ELR (cell line): Measurements from ENCODE around the gene MAML2.
A peak's percentile ranks its signal among the peaks of the same experiment; 100 is the strongest.
"Not testable (repeated sequence)": the region's sequence is repeated elsewhere in the genome, so short reads cannot be mapped to it uniquely, and the experiment has no call there.

Source experiments
- DNase-seq: peaks from one replicate; pipeline ENCODE4 v3.0.0-alpha.2; 2015; ENCODE audit warnings: low read depth

Gene MAML2

GRCh38 chr11:96292291-96293010 lies 50.5 kb downstream of the MAML2 start:
- no peak for DNase-seq

- DNase-seq = no peak
Measured at GRCh38 chr11:96290631-96291030, 52.4 kb downstream of the MAML2 start.

- no peak for DNase-seq
Measured at GRCh38 chr11:96290031-96290430, 53.0 kb downstream of the MAML2 start.

- no peak for DNase-seq
Measured at GRCh38 chr11:96288915-96289314, 54.1 kb downstream of the MAML2 start.

GRCh38 chr11:96287822-96288439 lies 55.1 kb downstream of the MAML2 start:
- DNase-seq = peak; percentile 19

GRCh38 chr11:96285985-96286384 lies 57.0 kb downstream of the MAML2 start:
- DNase-seq = not testable (repeated sequence)

- no peak for DNase-seq
Measured at GRCh38 chr11:96284917-96285316, 58.1 kb downstream of the MAML2 start.

GRCh38 chr11:96284401-96284800 lies 58.6 kb downstream of the MAML2 start:
- no peak for DNase-seq

- no peak for DNase-seq
Measured at GRCh38 chr11:96282625-96283220, 60.3 kb downstream of the MAML2 start.

GRCh38 chr11:96280444-96280843 lies 62.6 kb downstream of the MAML2 start:
- no peak for DNase-seq

- no peak for DNase-seq
Measured at GRCh38 chr11:96279896-96280290, 63.1 kb downstream of the MAML2 start.

GRCh38 chr11:96279018-96279895 lies 63.7 kb downstream of the MAML2 start:
- peak; percentile 71 for DNase-seq

GRCh38 chr11:96278039-96278897 lies 64.7 kb downstream of the MAML2 start:
- DNase-seq = peak; percentile 47

- no peak for DNase-seq
Measured at GRCh38 chr11:96277696-96278038, 65.3 kb downstream of the MAML2 start.

- no peak for DNase-seq
Measured at GRCh38 chr11:96276836-96277235, 66.2 kb downstream of the MAML2 start.

- peak; percentile 52 for DNase-seq
Measured at GRCh38 chr11:96275801-96276594, 67.0 kb downstream of the MAML2 start.

GRCh38 chr11:96273507-96273906 lies 69.5 kb downstream of the MAML2 start:
- no peak for DNase-seq

- DNase-seq = no peak
Measured at GRCh38 chr11:96272529-96273222, 70.3 kb downstream of the MAML2 start.

GRCh38 chr11:96271777-96272176 lies 71.2 kb downstream of the MAML2 start:
- no peak for DNase-seq

- not testable (repeated sequence) for DNase-seq
Measured at GRCh38 chr11:96271352-96271751, 71.6 kb downstream of the MAML2 start.
